Central memory CD8-positive, alpha-beta T cell (primary cell): ENCODE data around the gene UBE3A.

Experiments
- ATAC-seq: fragments of 150-1000 bp; cut with Tn5 transposase; replicated peaks from 2 replicates; pipeline ENCODE4 v1.10.0; 2022; ENCODE audit warnings: mild to moderate bottlenecking, moderate FRiP score, moderate number of reproducible peaks; ENCODE audit not compliant: poor library complexity, severe bottlenecking; ENCODE audit errors: extremely low read depth
- DNase-seq, 2 donors: peaks; one replicate each; pipeline ENCODE4 v3.0.0; 2021; ENCODE audit warnings: low spot score in 2 of 2
- H3K27ac Mint-ChIP-seq: one replicate; pipeline ENCODE4 v1.8.0; 2022; ENCODE audit warnings: low read depth, mild to moderate bottlenecking, moderate library complexity, mixed read lengths
- H3K27me3 Mint-ChIP-seq: one replicate; pipeline ENCODE4 v1.8.0; 2022; ENCODE audit warnings: mixed read lengths
- H3K36me3 Mint-ChIP-seq: one replicate; pipeline ENCODE4 v1.8.0; 2022; ENCODE audit warnings: mild to moderate bottlenecking, moderate library complexity, mixed read lengths; ENCODE audit not compliant: insufficient read depth
- H3K4me1 Mint-ChIP-seq: one replicate; pipeline ENCODE4 v1.8.0; 2022; ENCODE audit warnings: mixed read lengths
- H3K4me3 Mint-ChIP-seq: one replicate; pipeline ENCODE4 v1.8.0; 2022; ENCODE audit warnings: mild to moderate bottlenecking, moderate library complexity, mixed read lengths
- H3K9me3 Mint-ChIP-seq: one replicate; pipeline ENCODE4 v1.8.0; 2022; ENCODE audit warnings: mixed read lengths

The UBE3A gene

GRCh38 chr15:25438601-25439368 is at the start of gene UBE3A:
Gene UBE3A, minus strand, starts transcription at chr15:25439024. Its CDS starts 29,917 bp downstream, at chr15:25409107.
- Mint-ChIP-seq H3K36me3 (peaks cover 10% of the 10 kb centered on the region), H3K4me3 (peak within 1 kb of the TSS; percentile 84), H3K27ac (peak within 1 kb of the TSS; percentile 74), H3K9me3 (no peaks in the 10 kb centered on the region), H3K27me3 (no peaks in the 10 kb centered on the region), H3K4me1 (peaks cover 29% of the 10 kb centered on the region)
- ATAC-seq (peak; percentile 88), DNase-seq (peak; percentile 72 to 76)

DNA sequence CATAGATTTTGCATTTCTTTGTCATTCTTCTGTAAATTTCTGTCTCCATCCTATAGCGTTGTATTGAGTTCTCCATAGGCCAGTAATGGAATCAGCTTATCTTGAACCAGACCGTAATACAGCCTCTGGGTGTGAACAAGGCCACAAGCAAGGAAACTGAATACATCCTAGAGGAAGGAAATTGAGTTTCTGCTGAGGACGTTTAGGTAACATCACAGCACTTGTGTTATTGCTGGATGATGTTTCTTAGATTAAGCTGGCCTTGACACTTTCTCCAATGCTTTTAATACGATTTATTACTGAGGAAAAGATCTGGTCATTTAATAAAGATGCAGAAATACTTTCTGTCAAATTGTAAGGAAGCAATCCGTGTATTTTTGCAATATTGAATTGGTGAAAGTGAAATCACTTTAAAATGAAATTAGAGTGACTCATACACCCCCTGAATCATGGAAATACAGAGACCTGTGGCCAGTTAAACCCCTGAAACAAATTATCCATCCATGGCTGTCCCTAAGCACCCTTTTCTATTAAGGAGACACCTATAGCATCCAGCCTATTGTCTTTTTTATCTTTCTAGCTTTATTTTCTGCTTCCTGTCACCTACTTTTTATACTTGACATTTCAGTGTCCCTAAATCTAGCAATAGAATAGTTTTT is 48.5 kb upstream of the UBE3A start:
- Mint-ChIP-seq H3K27ac (no peak overlapping the region), H3K36me3 (no peaks in the 10 kb centered on the region), H3K27me3 (peaks cover 10% of the 10 kb centered on the region), H3K4me3 (no peak overlapping the region), H3K4me1 (no peaks in the 10 kb centered on the region), H3K9me3 (peaks cover 6% of the 10 kb centered on the region)
- ATAC-seq (no peak), DNase-seq (no peak)

- Mint-ChIP-seq H3K27ac (no peak overlapping the region), H3K4me1 (no peaks in the 10 kb centered on the region), H3K9me3 (peaks cover 6% of the 10 kb centered on the region), H3K27me3 (peaks cover 14% of the 10 kb centered on the region), H3K4me3 (no peak overlapping the region), H3K36me3 (no peaks in the 10 kb centered on the region)
- DNase-seq (no peak), ATAC-seq (no peak)
These were observed 47.2 kb upstream of the UBE3A start for GRCh38 chr15:25486051-25486450.

- Mint-ChIP-seq H3K4me1 (no peaks in the 10 kb centered on the region), H3K9me3 (no peaks in the 10 kb centered on the region), H3K36me3 (no peaks in the 10 kb centered on the region), H3K27me3 (peaks cover 33% of the 10 kb centered on the region), H3K4me3 (no peak overlapping the region), H3K27ac (no peak overlapping the region)
- ATAC-seq (no peak), DNase-seq (no peak)
These were observed 42.5 kb upstream of the UBE3A start for GRCh38 chr15:25481208-25481859.

- ATAC-seq (no peak), DNase-seq (no peak)
- Mint-ChIP-seq H3K36me3 (no peaks in the 10 kb centered on the region), H3K27me3 (peaks cover 23% of the 10 kb centered on the region), H3K4me3 (no peak overlapping the region), H3K27ac (no peak overlapping the region), H3K4me1 (no peaks in the 10 kb centered on the region), H3K9me3 (no peaks in the 10 kb centered on the region)
These were observed 39.5 kb upstream of the UBE3A start for GRCh38 chr15:25478313-25478712.

GRCh38 chr15:25477816-25478215 is 39.0 kb upstream of the UBE3A start:
- H3K4me1 Mint-ChIP-seq, result no peaks in the 10 kb centered on the region
- no peaks in the 10 kb centered on the region for H3K36me3 Mint-ChIP-seq
- H3K4me3 Mint-ChIP-seq, result no peak overlapping the region
- no peak overlapping the region for H3K27ac Mint-ChIP-seq
- peaks cover 23% of the 10 kb centered on the region for H3K27me3 Mint-ChIP-seq
- DNase-seq, result no peak
- ATAC-seq, result no peak
- H3K9me3 Mint-ChIP-seq, result no peaks in the 10 kb centered on the region

- Mint-ChIP-seq H3K9me3 (no peaks in the 10 kb centered on the region), H3K36me3 (no peaks in the 10 kb centered on the region), H3K4me1 (no peaks in the 10 kb centered on the region), H3K4me3 (no peak overlapping the region), H3K27ac (no peak overlapping the region), H3K27me3 (peaks cover 13% of the 10 kb centered on the region)
- ATAC-seq (no peak), DNase-seq (no peak)
These were observed 35.4 kb upstream of the UBE3A start for GRCh38 chr15:25474251-25474650.

DNA sequence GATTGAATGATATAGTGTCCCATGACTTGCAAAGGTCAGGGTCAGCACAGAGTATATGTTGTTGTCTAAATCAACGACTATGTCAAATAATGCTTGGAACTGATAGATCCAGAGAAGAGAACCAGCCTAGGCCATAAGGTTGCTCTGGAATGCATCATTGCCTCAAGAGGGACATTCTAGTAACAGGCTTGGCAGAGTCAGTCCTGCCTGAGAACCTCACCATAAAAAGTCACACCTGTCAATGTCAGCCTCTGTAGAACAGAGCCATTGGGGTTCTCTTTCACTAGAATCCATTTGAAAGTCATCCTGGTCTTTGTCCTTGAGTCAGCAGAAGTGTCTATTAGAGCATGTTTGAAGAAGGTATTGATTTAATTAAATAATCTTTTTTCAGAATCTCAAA is 31.4 kb upstream of the UBE3A start:
- ATAC-seq (no peak), DNase-seq (no peak)
- Mint-ChIP-seq H3K4me1 (no peaks in the 10 kb centered on the region), H3K27ac (no peak overlapping the region), H3K27me3 (peaks cover 50% of the 10 kb centered on the region), H3K4me3 (no peak overlapping the region), H3K36me3 (peaks cover 2% of the 10 kb centered on the region), H3K9me3 (no peaks in the 10 kb centered on the region)

DNA sequence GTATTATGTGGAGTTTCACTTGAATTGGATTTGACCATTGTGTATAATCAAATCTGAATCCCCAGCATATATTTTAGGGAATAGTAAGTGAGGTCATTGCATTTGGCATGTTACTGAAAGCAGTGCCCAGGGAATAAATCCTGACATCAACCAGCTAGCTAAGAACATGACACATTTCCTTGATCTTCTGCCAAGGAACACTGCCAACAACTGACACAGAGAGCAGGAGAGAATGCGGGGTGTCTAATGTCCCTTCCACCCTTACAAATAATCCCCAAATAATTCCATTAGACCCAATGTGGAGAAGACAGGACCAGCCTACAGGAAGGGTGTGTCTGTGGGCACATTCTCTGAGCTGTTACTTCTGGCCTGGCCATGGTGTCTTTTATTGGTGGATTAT is 30.6 kb upstream of the UBE3A start:
- Mint-ChIP-seq H3K9me3 (no peaks in the 10 kb centered on the region), H3K27me3 (peaks cover 50% of the 10 kb centered on the region), H3K4me3 (no peak overlapping the region), H3K27ac (no peak overlapping the region), H3K4me1 (peaks cover 4% of the 10 kb centered on the region), H3K36me3 (peaks cover 2% of the 10 kb centered on the region)
- DNase-seq (no peak), ATAC-seq (no peak)

GRCh38 chr15:25468611-25469010 is 29.8 kb upstream of the UBE3A start:
- Mint-ChIP-seq H3K36me3 (peaks cover 2% of the 10 kb centered on the region), H3K4me3 (no peak overlapping the region), H3K4me1 (peaks cover 4% of the 10 kb centered on the region), H3K27me3 (peaks cover 50% of the 10 kb centered on the region), H3K9me3 (no peaks in the 10 kb centered on the region), H3K27ac (no peak overlapping the region)
- no peak for ATAC-seq
- DNase-seq, result no peak

- DNase-seq (no peak), ATAC-seq (no peak)
- H3K4me1 Mint-ChIP-seq, result peaks cover 4% of the 10 kb centered on the region
- H3K36me3 Mint-ChIP-seq, result peaks cover 2% of the 10 kb centered on the region
- peaks cover 39% of the 10 kb centered on the region for H3K27me3 Mint-ChIP-seq
- H3K9me3 Mint-ChIP-seq, result no peaks in the 10 kb centered on the region
- H3K27ac Mint-ChIP-seq, result no peak overlapping the region
- H3K4me3 Mint-ChIP-seq, result no peak overlapping the region
These were observed 27.0 kb upstream of the UBE3A start for GRCh38 chr15:25465835-25466234.

GRCh38 chr15:25464784-25465183 is 26.0 kb upstream of the UBE3A start:
- Mint-ChIP-seq H3K36me3 (peaks cover 2% of the 10 kb centered on the region), H3K4me1 (peaks cover 4% of the 10 kb centered on the region), H3K9me3 (no peaks in the 10 kb centered on the region), H3K27ac (no peak overlapping the region), H3K4me3 (no peak overlapping the region), H3K27me3 (peaks cover 38% of the 10 kb centered on the region)
- no peak for DNase-seq
- ATAC-seq, result no peak

- no peak overlapping the region for H3K27ac Mint-ChIP-seq
- no peak for ATAC-seq
- H3K27me3 Mint-ChIP-seq, result peaks cover 38% of the 10 kb centered on the region
- no peaks in the 10 kb centered on the region for H3K9me3 Mint-ChIP-seq
- peaks cover 4% of the 10 kb centered on the region for H3K4me1 Mint-ChIP-seq
- no peak for DNase-seq
- peaks cover 2% of the 10 kb centered on the region for H3K36me3 Mint-ChIP-seq
- H3K4me3 Mint-ChIP-seq, result no peak overlapping the region
These were observed 25.6 kb upstream of the UBE3A start for GRCh38 chr15:25464383-25464782.
